ENCODE results near the gene PDE11A. TPM values are rescaled to one million over a fixed set of nuclear protein-coding genes. Genes with fewer than 3 reads are reported as not detected.

Gene PDE11A
- total and polyA plus RNA-seq, 2 of the 8 experiments (the other 6 are each of a cell fraction or from before 2014, with no cell fraction given) = 0.19 to 0.23 TPM

GRCh38 chr2:177705511-177706173, 366.9 kb downstream of the PDE11A start:
- no peak overlapping the region for H3K9ac ChIP-seq (replicated peaks in 1 of 4; ENCODE audit: extremely low read depth in 1 of 4, low read depth in 3 of 4, low read length in 3 of 4)
- H2BK120ac ChIP-seq (replicated peaks; ENCODE audit: low read depth, low read length) = no peak overlapping the region
- H2AK5ac ChIP-seq (ENCODE audit: low read depth, low read length) = no peak overlapping the region
- H3K4ac ChIP-seq (replicated peaks; ENCODE audit: insufficient read length, low read depth, low read length) = no peak overlapping the region
- H3K9me3 ChIP-seq (ENCODE audit: insufficient read depth in 2 of 2, low read depth in 1 of 2, low read length in 1 of 2) = no peaks in the 10 kb centered on the region
- no peaks in the 10 kb centered on the region for H3K4me1 ChIP-seq (replicated peaks in 1 of 4; ENCODE audit: control insufficient read depth in 3 of 4, insufficient read depth in 4 of 4, low read length in 3 of 4)
- no peak overlapping the region for H3K56ac ChIP-seq (replicated peaks; ENCODE audit: insufficient read length, low read depth, low read length)
- no peak overlapping the region for H3K4me2 ChIP-seq (ENCODE audit: insufficient read depth in 1 of 2, low read depth in 2 of 2, low read length in 2 of 2)
- CTCF ChIA-PET (ENCODE audit: partially characterized antibody) = no interaction called here
- H3K23me2 ChIP-seq (ENCODE audit: low read depth, low read length) = no peaks in the 10 kb centered on the region
- no peak overlapping the region for H3K14ac ChIP-seq (ENCODE audit: insufficient read length)
- H3K79me1 ChIP-seq (ENCODE audit: low read depth, low read length) = no peaks in the 10 kb centered on the region
- no peak overlapping the region for H2BK15ac ChIP-seq (ENCODE audit: low read length)
- H2BK5ac ChIP-seq (ENCODE audit: low read depth, low read length) = no peak overlapping the region
- POLR2A ChIA-PET (ENCODE audit: partially characterized antibody) = no interaction called here
- FAIRE-seq = no peak
- no peak overlapping the region for H3K23ac ChIP-seq (ENCODE audit: insufficient read length)
- no peak overlapping the region for H2BK20ac ChIP-seq (ENCODE audit: low read length)
- no peak overlapping the region for H4K5ac ChIP-seq (ENCODE audit: insufficient read length, low read depth, low read length)
- no peak overlapping the region for H3K18ac ChIP-seq (ENCODE audit: extremely low read depth, low read length)
- no peak overlapping the region for H3K27ac ChIP-seq (ENCODE audit: low read depth, low read length)
- H4K20me1 ChIP-seq (replicated peaks in 1 of 2; ENCODE audit: control insufficient read depth in 1 of 2, insufficient read depth in 2 of 2, low read length in 2 of 2) = no peaks in the 10 kb centered on the region
- 93% methylated on average over 4 of the region's 4 CpGs; no CpG with 5 or more reads in 1 of the 2 experiments for WGBS, 2 experiments (ENCODE audit: extremely low coverage in 1 of 2, insufficient coverage in 1 of 2, insufficient read length in 1 of 2, insufficient replicate concordance in 2 of 2, low coverage in 1 of 2, low lambda C conversion rate in 2 of 2, missing lambda C conversion rate in 1 of 2)
- H3K36me3 ChIP-seq (ENCODE audit: control insufficient read depth in 2 of 4, insufficient read depth in 4 of 4, low read length in 3 of 4) = no peaks in the 10 kb centered on the region
- H3K27me3 ChIP-seq (replicated peaks in 1 of 4; ENCODE audit: control insufficient read depth in 3 of 4, extremely low read depth in 1 of 4, insufficient read depth in 3 of 4, low read length in 3 of 4) = peaks cover 0 to 1% (median 0%) of the 10 kb centered on the region in 4 experiments; a peak in 2 of 7 replicates
- no peak overlapping the region for H4K91ac ChIP-seq (replicated peaks; ENCODE audit: insufficient read length, low read length)
- no peak overlapping the region for H2AFZ ChIP-seq (ENCODE audit: low read length)
- H3K4me3 ChIP-seq (ENCODE audit: extremely low read depth in 1 of 4, insufficient read depth in 2 of 4, low read depth in 3 of 4, low read length in 4 of 4) = no peak overlapping the region
- no peak overlapping the region for H2BK12ac ChIP-seq (ENCODE audit: low read depth, low read length)
- no peaks in the 10 kb centered on the region for H3K79me2 ChIP-seq (ENCODE audit: control insufficient read depth in 1 of 2, insufficient read depth in 2 of 2, low read length in 2 of 2)
- no peak overlapping the region for H4K8ac ChIP-seq (ENCODE audit: extremely low read depth, insufficient read depth, low read length)
- no peak for DNase-seq (ENCODE audit: low read depth in 1 of 2, low spot score in 2 of 2)
- TF ChIP-seq TBP (IDR thresholded peaks at IDR 0.05; ENCODE audit: low read depth, low read length) (no peak), CREB1 (IDR thresholded peaks at IDR 0.05) (no peak), HDAC2 (IDR thresholded peaks at IDR 0.05; ENCODE audit: borderline replicate concordance in 1 of 2, low read depth in 2 of 2, low read length in 2 of 2) (no peak), CBX5 (IDR thresholded peaks at IDR 0.05; ENCODE audit: low read depth, low read length) (no peak), RNF2 (IDR thresholded peaks at IDR 0.05; ENCODE audit: borderline replicate concordance, low read depth, low read length, missing control alignments, poor library complexity, severe bottlenecking) (no peak), TAF1 (IDR thresholded peaks at IDR 0.05; ENCODE audit: low read depth, low read length) (no peak), SUZ12 (IDR thresholded peaks at IDR 0.05; ENCODE audit: low read length) (no peak), POLR2AphosphoS5 (IDR thresholded peaks at IDR 0.05; ENCODE audit: low read depth, low read length) (no peak), POU5F1 (IDR thresholded peaks at IDR 0.05; ENCODE audit: low read depth, low read length) (no peak), ATF2 (IDR thresholded peaks at IDR 0.05; ENCODE audit: low read length) (no peak), SP4 (IDR thresholded peaks at IDR 0.05; ENCODE audit: low read length) (no peak), HDAC6 (IDR thresholded peaks at IDR 0.05; ENCODE audit: low read depth, low read length) (no peak), SIRT6 (IDR thresholded peaks at IDR 0.05; ENCODE audit: low read length) (no peak)

Measured in H1 (cell line).